Epidermal melanocyte (primary cell): ENCODE measurements around the gene EDAR.

Experiments used
- DNase-seq: peaks from one replicate; pipeline ENCODE4 v3.0.0; 2011; ENCODE audit warnings: low spot score; ENCODE audit not compliant: insufficient read length

EDAR gene

DNA sequence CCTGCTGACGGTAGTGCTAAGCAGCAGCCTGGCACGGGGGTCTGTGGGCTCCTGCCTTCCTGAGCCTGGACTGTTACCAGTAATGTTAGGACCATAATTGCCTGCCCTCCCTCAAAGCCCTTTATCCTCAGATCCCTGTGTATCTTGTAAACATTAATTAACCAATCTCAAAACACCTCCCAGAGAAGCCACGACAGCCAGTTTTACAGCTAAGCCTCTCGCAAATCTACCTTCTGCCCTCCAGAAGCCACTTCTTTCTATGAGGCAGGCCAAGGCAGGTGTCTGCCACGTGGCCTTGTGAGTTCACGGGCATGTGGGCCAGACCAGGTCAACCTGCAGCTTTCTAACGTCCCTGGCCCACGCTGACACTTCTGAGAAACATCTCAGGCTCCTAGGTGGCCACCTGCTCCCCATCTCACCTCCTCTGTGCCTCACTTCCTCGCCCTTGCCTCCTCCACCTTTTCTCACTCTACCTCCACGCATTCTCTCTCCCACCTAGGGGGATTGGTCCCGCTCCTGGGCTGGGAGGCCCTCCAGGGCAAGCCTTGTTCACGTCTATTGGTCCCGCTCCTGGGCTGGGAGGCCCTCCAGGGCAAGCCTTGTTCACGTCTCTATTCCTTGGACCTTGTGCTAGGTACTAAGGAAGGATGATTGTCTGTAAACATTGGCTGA is 64.3 kb downstream of the EDAR start:
- no peak for DNase-seq

DNA sequence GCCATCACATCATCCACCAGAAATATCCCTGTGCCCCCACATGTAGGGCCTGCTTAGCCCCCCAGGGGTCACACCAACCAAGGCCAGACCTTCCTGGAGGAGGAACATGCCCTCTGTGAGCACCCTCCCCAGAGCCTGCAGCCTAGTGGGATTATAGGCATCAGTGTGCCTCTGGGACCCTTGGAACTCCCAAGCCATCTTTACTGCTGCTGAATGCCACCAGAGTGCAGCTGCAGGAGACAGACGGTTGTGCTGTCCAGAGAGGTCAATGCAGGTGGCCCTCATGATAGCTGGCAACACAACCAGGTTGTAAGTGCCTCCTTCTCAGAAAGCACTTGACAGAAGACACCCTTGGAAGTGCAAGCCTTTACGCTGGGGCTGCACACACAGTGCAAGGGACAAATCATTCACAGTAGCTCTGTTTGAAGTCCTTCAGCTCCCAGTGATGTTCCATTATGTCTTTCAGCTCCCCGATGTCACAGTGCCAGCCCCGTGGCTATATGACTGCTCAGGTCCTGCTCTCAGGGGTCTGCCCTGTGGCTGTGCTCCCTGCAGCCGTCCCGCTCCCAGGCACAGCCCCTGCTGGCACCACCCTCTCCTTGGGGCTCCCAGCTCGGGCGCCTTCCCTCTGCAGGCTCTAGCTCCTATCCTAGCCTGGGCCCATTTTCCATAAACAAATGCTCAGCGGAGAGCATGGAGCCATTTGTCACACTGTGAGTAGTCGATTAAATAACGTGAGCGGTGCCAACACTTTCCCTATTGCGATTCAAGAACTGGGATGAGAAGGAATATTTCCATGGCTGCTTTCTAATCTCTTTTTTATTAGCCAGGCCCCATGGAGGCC is 65.1 kb downstream of the EDAR start:
- no peak for DNase-seq

DNA sequence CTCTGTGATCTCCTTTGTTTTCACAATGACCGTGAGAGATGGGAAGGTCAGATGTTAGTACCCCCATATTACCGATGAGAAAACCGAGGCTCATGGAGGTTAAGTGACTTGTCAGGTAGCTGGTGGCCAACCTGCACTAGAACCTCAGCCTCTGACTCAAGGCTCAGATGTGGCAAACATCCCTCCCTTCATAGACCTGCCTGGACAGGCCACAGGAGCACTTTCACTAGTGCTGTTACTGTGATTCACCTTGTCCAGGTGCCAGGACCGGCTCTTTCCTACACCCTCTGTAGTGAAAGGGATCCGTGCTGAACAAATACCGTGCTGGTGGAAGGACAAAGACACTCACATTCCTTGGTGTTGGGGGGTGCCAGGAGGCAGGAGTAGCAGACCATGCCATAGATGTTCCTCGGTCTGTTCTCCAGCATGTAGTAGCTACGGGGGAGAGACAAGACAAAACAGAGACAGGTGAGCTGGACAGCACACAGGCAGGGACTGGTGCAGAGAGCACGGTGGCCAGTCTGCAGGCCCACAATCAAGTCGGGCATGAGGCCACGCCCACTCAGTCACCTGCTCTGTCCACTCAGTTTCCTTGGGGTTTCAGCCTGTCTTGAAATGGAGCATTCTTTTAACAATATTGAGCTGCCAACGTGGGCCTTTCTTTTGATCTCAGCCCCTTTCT is 65.9 kb downstream of the EDAR start:
- DNase-seq, result no peak

DNA sequence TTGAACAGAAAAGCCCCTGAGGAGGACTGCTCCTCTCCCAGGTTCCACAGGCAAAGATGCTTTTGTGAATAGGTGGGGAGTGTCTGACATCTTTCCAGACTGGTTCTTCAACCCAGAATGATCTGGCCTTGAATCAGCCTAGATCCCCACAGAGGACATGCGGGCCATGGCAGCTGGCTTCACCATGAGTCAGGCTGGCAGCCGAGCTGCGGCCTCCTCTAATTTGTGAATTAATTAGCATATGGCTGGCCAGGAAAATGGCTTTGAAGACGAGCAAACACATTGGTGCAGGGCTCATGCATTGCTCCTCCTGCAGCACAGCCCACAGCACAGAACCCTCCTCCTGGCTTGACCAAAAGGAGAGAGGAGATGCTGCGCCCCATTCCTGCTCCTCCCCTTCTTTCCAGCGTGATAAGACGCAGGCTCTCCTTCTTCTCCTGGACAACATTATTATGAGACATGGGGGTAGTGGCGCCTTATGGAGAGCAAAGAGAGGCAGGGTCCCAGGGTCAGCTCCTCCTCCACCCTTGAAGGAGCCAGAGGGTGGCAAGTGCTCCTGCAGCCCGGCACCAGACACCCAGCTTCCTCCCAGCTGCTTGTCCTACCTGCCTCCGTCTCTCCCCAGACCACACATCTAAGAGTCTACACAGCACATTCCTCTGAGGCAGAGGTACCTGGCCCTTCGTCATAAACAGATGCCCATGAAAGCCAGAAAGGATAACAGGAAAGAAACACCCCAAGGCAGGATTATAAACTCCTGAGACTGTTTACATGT is 66.7 kb downstream of the EDAR start:
- no peak for DNase-seq

DNA sequence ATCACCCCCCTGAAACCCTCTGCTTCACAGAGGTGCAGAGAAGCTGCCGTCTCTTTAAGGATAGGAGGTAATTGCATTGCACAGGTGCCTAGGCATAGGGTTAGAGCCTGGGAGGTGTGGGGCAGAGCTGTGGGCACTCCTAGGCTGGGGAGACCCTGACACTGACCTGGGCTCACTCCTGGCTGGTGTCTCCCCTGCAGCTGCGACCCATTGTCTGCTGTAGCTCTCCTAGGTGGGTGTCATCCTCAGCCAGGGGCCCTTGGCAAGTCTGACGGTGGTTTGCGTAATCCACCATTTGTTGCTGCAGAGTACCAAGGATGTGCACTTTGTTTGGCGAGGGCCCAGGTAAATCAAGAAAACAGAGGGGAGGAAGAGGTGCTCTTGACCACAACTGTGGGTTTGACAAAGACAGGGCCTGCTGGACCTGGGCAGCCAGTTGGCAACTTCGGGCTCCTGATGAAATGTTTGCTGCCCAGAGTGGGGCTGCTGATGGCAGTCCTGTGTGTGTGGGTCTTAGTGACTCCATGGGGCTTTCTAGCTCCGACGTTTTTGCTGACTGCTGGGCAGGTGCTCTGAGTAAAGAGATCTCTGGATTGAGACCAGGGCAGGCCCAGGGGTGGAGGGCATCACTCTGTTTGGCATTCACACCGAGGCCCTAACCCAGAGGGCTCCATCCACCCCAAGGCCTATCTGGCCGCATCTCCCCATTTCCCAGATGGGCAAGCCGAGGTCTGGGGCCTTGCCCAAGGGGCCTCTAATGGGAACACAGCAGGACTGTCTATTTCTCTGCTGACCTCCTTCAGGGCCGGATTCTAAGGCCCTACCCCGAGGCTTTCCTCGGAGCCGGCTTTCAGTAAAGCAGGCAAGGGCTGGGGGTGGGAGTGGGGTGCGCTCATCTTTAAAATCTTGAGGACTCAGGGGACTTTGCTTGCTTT is 67.7 kb downstream of the EDAR start:
- no peak for DNase-seq

DNA sequence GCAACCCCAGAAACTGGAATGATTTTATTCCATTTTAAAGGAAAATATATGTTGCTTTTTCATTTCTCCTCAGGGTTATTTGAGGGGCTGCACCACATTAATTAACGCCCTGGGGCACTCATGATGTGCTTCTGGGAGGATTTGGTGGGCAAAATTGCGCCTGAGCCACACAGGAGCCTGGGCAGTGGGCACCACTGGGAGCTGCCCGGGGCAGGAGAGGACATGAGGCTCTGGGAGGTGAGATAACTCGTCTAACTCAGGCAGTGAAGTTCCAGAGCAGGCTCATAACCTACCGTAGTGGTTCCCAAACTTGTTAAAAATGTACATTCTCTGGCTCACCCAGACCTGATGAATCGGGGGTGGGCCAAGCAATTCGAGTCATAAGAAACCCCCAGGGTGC is 68.3 kb downstream of the EDAR start:
- DNase-seq, result no peak

DNA sequence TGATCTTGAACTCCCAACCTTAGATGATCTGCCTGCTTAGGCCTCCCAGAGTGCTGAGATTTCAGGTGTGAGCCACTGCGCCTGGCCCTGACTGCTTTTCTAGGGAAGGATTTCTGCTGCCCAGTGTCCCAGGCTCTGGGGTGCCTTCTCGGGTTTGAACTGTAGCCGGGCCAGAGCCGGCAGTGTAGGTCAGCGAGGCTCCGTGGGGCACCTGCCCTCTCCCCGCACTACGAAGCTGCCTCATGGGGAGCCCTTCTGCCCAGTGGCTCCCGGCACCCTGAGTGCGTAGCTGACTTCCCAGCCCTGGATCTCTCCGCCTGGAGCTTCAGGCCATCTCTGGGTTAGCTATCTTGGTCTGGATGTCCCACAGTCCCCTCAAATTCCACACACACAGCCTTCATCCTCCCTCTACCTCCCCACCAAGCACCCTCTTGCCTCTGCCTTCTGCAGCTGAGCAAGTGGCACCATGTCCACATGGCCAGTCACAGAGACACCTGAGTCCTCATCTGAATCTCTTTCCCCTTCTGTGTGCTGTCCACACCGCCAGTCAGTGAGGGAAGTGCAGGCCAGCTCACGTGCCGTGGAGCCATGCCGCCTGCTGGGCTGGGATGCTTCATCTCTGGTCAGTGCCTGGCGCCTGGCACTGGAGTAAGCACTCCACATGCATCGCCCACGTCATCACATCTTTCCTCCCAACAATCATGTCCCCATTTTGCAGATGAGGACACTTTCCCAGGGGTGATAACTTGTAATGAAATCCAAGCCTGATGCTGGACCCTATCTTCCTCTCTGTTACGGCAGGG is 69.2 kb downstream of the EDAR start:
- no peak for DNase-seq

DNA sequence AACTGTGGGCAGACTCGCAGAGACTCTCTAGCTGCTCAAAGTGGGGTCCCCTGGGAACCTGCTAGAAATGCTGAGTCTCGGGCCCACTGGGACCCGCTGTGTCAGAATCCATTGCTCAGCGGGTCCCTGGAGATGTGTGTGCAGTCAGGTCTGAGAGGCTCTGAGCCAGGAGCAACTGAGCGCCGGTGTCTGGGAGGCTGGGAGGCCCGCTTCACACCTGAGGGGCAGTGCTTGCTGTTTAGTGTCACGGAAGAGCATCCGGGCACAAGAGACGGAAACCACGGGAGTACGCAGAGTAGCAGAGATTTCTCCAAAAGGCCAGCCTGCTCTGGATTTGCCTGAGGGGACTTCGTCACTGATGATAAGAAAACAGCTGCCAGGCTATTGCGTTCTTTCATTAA is 70.1 kb downstream of the EDAR start:
- DNase-seq, result no peak

DNA sequence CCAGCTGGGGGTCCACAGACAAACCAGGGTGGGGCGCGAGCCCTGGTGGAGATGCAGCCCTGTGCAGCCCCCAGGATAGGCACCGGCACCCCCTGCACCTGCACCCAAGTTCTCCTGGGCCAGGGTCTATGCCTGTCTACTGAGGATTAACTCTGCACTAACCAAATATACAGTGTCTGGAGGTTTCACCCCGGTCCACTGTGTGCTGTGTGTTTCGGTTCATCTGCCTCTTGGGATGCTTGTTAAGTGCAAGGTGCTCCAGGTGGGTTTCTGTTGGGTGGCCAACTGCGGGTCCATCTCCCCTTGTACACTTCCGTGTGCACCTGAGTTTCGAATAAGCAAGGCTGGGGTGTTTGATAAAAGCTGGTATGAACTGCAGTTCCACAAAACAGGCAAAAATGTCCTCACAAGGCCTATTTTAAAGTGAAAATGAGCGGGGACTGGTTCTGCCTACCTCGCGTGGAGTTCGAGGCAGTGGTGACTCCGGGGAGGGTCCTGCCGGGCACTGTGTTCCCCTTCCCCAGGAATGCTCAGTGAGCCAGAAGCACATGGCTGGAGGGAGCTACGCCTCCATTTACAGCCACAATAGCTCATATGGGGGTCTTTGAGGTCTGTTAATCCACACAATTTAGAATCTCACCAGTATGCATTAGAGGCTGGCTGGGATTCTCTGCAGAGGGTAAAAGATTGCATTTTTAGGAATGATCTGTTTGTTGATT is 70.7 kb downstream of the EDAR start:
- no peak for DNase-seq

DNA sequence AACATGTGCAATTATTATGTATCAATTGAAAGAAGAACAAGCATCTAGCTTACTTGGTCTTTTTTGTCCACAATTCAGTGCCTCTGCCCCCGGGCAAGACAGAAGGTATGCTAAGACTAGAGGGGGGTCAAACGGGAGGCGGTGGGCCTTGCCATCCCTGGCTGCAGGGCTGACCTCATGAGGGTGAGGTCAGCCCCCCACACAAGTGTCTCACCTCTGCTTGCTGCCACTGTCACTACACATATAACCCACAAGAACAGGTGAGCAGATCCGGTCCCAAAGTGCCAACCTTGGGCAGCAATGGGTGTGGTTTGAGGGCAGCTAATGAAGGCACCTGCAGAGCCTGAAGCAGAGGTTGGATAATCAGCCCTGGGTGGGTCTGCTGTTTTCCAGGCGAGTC is 71.5 kb downstream of the EDAR start:
- no peak for DNase-seq

DNA sequence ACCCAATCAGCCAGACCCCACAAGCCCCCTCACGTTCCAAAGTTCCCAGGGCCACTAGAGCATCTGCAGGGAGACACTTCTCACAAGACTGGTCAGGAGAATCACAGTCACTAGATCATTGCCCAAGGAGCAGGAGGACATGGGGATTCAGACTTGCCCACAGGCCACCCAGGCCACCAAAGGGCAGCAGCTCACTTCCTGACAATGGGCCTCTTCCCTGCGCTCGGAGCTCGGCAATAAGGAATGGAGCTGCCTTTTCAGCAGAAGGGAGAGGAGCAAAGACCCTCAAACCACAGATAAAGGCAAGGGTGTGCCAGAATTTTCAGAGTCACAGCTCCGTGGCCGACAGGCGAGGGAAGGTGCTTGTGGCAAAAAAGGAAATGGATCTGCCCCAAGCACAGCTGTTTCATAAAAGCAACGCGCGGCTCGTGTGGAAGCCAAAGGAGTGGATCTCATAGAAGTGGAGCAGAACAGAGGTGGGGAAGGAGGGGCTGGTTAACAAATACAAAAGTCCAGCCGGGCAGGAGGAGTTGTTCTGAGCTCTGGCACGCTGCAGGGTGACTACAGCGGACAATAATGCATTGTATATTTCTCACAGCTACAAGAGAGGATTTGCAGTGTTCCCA is 72.1 kb downstream of the EDAR start:
- DNase-seq, result no peak

DNA sequence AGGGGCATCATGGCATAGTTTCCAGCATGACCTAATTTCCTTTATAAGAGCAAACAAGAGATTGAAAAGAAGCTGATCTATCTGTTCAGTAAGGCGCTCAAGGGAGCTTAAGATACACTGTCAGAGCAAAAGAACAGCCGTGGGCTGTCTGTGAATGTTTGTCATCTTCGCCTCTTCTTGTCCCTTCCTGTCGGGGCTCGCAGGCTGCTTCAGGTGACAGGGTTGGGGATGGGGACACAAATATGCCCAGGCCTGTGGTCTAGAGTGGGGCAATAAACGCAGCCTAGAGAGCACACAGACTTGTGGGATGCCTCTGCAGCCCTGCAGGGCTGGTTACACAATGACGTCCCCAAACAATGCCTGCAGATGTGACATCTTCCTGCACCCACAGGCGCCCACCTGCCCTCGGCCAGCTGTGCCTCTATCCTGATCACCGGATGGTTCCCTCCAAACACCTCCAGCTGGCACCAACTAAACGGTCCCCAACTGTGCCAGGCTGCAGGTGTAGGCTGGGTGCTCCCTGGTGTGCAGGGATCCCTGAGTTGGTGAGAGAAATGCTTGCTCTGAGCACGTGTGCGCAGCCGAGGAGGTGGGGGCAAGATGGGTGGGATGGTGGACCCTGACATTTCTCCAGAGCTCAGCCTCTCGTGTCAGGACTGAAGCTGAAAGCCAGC is 72.8 kb downstream of the EDAR start:
- no peak for DNase-seq

DNA sequence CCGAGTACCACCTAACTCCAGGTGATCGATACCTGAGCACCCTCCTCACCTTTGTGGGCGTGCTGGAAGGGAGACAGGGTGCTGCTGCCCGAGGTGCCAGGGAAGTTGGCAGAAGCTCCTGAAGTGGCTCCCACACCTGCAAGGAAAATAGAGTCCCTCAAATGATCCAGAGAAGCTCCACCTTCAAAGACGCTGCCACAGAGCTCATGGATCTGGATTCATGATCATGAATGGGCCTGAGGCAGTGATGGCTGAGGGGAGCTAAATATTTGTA is 76.5 kb downstream of the EDAR start:
- no peak for DNase-seq

DNA sequence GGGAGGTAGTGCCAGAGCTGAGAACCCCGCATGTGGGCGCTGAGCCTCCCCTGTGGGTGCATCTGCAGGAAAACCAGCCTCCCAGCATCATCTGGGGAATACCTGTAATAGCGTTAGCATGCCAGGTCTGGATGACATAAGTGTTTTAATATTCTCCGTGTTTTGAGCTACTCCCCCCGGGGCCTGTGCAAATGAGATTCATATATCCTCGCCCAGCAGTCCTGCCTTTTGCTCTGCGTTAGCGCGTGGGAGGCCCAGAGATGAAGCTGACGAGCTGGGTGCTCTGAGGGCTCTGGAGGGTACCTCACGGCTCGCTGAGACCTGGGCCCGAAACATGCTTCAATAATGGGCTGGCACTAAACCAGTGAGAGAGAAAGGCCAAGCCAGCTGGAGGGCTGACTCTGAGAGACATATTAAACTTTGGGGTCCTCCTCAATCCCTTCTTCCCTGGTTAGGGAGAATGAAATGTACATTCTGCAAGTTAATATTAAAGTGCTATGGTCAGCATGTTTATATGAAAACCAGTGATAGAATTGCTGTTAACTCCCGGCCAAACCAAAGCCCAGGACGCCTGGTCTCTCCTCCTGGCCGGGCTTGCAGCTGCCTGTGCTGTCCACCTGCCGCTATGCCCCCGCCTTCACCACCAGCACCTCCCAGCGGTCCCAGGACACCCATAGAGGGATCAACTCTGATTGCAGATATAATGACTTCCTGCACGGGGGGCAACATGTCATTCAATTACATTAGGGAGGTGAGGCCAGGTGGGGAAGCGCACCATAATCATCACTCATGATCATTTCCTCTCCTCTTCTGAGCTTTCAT is 77.0 kb downstream of the EDAR start:
- no peak for DNase-seq

DNA sequence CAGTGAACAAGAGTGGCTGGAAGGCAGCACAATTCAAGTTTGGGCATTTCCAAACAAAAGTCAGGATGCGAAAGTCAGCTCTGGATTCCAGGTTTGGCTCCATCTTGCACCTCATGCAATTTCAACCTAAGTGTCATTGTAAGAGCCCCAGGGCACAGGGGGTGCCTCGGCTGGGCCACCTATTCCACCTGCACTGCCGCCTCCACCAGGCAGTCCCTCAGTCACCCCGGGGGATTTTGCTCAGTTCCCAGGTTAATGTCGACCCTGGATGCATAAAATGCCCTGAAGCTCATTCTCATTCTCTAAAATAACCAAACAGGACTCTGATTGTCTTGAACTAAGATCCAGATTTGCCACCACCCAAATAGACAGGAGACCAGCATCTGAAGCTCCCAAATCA is 77.6 kb downstream of the EDAR start:
- DNase-seq, result no peak

DNA sequence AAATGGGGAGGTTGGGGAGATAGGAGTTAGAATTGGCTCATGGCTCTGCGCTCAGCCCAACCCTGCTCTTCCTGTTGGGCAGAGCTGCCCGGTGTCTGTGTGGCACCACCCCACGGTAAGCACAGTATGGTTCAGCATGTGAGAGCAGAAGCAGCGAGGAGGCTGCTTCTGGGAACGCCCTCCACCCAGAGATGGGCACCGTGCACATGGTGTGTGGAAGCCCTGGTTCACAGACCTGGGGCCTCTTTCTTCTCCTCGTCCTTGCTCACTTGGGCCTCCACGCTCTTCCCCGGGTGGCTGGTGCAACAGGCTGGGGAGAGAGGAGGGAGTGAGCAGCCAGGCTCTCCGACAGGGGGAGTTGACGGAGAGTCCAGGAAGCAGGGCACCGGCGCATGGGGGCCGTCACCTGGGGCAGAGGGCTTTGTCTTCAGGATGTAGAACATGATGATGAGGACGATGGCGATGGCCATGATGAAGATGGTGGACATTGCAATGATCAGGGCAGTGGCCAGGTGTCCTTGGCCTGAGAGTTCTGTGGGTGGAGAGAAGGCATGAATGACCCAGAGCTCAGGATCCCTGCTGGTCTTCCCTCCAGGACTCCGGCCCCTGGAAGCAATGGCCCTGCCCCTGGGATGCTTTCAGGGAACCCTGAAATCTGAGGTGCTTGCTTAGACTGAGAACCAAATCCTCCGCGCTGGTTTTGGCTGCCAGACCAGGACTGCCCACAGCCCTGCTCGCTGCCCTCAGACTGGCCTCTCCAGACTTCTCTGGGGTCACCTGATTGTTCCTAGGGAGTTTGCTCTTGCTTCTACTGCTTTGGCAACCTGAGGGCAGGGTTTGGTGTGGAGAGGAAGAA is 78.3 kb downstream of the EDAR start:
- DNase-seq, result no peak

DNA sequence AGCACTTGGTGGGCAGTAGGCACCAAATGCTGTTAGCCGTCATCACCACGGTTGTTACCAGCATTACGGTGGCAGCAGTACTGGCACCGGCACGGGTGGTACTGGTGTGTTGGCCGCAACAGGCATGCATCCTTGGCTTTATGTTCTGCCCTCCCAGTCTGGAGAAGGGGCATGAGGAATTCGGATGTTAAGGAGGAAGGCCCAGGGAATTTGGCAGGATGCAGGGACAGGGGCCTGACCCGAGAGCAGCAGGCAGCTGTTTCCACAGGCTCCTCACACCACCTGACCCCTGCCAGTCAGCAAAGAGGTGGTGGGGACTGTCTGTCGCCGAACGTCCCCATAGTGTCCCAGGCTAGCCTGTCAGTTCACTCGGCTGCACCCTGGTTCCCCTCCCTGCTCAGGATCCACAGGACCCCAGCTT is 79.0 kb downstream of the EDAR start:
- no peak for DNase-seq
